GM21723 (cell line): ENCODE measurements around the gene FHL1.

Experiments used
- ATAC-seq: cut with Tn5 transposase; IDR thresholded peaks from one replicate; pipeline ENCODE4 v1.9.1; 2021; ENCODE audit warnings: mild to moderate bottlenecking, moderate library complexity; ENCODE audit not compliant: unreplicated experiment

Gene FHL1

GRCh38 chrX:136250191-136251040 lies 103.1 kb downstream of the FHL1 start:
- peak; percentile 41 for ATAC-seq

- peak; percentile 86 for ATAC-seq
Observed at GRCh38 chrX:136251041-136251991, 104.0 kb downstream of the FHL1 start, which contains the start of gene MAP7D3. Gene MAP7D3, minus strand, starts transcription at chrX:136251400. Its CDS starts 42 bp downstream, at chrX:136251358.

- ATAC-seq: no peak
Observed at GRCh38 chrX:136255541-136255940, 108.2 kb downstream of the FHL1 start.

GRCh38 chrX:136256026-136256425 lies 108.7 kb downstream of the FHL1 start:
- ATAC-seq: no peak

GRCh38 chrX:136258951-136259350 lies 111.6 kb downstream of the FHL1 start:
- ATAC-seq: no peak

- ATAC-seq: no peak
Observed at GRCh38 chrX:136259543-136259942, 112.2 kb downstream of the FHL1 start.

- no peak for ATAC-seq
Observed at GRCh38 chrX:136260776-136261175, 113.4 kb downstream of the FHL1 start.
